Stimulated activated CD4-positive, alpha-beta T cell treated with anti-CD3 and anti-CD28 coated beads, Interleukin-4, amount 100 ng/mL, for 1 hour (primary cell): Measurements from ENCODE around the gene TMEM134.
A peak's percentile ranks its signal among the peaks of the same experiment; 100 is the strongest.
"Not testable (repeated sequence)": the region's sequence is repeated elsewhere in the genome, so short reads cannot be mapped to it uniquely, and the experiment has no call there.

Experiments
- DNase-seq: peaks from one replicate; pipeline ENCODE4 v3.0.0-alpha.2; 2020

Gene TMEM134

DNA sequence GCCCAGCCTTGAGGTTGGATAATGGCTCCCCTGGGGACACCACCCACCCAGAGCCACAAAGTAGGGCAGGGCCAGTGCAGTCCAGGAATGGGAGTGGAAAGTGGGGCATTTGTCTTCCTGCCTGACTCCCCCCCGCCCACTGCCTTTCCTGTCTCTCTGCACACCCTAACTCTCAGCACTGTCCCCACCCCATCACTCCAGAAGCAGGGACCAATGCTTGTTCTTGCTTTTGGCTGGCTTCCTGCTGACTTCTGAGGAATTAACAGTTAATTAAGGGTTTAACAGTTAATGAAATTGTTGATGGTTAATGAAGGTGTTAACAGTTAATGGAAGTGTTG is 31.4 kb upstream of the TMEM134 start:
- no peak for DNase-seq

DNA sequence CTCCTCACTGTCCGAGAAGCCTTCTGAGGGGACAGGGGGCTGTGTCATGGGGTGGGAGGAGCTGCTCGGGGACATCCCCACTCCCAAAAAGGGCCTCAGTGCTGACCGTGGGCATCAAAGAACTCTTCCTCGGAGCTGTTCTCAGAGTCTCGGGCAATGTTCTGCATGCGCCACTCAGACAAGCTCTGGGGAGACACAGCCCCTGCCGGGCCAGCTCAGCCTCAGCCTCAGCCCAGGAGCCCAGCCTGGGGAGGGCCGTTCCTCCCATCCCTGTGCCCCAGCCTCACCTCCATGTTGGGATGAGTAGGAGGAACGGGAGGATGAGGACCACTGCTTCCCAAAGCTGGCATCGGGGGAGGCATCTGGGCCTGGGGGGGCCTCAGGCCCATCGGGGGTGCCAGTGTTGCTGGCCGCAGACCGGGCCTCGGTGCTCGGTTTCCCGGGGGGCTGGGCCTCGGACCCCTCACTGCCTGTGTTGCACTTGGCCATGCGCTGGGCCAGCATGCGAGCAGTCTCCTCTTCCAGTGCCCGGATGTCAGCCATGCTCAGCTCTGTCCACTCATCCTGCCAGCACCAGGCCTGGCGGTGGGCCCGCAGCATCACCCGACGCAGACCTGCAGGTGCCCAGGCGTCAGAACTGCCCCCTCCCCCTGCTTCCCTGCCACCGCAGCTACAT is 30.9 kb upstream of the TMEM134 start:
- no peak for DNase-seq

DNA sequence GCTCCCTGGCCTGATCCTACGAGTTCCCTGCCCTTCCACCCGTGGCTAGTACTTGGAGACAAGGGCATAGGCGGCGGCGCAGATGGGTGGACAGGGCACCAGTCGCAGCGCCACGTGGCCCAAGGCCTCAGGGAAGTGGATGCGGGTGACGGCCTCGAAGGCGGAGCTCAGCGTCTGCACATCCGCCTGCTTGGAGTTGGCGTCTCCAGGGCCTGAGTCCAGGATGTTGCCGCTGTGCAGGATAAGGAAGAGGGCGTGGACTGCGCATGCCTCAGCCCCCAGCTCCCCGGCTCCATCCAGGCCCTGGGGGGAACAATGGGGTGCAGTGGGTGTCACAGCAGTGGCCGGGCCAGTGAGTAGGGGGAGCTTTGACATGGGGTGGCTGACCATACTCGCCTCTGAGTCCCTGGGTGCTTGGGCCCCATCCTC is 29.5 kb upstream of the TMEM134 start:
- no peak for DNase-seq

DNA sequence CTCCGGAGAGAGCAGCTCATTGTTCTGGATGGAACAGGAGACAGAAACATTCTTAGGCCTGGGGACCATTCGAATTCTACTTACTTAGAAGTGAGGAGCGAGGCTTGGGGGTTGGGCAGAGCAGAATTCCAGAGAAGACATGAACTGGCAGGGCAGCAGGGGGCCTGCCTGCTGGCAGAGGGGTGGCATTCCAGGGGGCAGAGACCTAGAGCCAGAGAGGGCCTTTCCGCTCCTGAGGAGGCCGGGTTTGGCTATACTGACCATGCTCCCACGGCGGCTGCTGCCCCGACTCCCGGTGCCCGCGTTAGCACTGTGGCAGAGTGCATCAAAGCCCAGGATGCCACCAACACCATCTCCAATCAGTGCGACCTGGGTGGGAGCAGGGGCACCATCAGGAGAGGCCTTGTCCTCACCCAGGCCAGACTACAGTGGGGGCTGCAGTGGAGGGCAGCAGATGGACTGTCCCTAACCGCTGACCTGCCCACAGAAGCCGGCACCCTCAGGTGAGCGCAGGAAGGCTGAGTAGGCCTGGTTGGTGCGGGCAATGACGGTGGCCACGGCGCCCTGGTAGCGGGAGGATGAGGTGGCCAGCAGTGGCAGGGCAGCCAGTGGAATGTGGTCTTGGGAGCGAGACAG is 28.7 kb upstream of the TMEM134 start:
- DNase-seq: no peak

DNA sequence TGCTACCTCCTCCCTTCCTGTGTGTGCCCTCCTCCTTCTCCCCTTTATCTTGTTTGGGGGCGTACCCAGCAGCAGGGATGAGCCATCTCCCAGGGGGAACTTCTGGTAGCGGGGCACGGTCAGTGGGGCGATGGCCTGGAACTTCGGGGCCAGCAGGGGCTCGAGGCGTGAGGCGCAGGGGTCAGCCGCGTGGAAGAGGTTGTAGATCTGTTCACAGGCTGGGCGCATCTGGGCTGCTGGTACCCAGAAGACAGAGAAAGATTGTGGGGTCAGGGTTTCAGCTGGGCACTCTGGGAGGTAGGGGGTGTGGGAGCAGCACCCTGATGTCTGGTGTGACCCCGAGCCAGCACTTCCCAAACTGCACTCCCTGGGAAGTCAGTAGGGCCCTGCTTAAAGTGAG is 27.1 kb upstream of the TMEM134 start:
- no peak for DNase-seq

DNA sequence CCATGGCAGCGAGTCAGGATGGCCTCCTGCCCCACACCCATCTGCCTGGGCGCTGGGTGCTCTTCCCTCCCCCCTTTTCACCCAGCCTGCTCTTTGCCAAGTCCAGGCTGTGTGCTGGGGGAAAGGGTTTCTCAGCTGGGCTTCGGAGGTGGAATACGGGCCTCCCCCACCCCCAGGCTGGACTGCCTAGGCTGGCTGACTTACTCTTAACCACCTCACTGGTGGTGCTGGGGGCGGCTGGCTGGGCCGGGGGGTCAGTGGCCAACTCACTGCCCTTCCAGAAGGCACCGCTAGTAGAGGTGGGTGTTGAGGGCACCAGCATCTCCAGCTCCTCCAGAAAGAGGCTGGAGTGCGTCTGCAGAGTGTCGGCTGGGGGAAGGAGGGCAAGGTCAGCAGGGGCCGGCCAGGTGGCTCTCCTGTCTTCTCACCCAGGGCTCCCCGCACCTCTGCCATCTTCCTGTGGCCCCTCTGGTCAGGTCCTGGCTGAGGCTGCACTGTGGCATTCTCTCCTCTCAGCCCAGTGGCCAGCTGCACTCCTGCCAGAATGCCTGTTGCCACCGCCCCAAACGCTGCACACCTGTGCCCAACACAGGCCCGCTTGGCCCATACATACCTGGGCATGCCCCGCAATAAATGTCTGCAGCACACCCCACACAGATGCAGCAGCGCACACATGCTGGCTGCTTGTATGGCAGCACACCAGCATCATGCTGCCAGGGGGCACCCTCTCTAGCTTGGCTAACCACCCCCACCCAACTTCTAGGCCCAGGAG is 26.4 kb upstream of the TMEM134 start:
- DNase-seq: no peak

DNA sequence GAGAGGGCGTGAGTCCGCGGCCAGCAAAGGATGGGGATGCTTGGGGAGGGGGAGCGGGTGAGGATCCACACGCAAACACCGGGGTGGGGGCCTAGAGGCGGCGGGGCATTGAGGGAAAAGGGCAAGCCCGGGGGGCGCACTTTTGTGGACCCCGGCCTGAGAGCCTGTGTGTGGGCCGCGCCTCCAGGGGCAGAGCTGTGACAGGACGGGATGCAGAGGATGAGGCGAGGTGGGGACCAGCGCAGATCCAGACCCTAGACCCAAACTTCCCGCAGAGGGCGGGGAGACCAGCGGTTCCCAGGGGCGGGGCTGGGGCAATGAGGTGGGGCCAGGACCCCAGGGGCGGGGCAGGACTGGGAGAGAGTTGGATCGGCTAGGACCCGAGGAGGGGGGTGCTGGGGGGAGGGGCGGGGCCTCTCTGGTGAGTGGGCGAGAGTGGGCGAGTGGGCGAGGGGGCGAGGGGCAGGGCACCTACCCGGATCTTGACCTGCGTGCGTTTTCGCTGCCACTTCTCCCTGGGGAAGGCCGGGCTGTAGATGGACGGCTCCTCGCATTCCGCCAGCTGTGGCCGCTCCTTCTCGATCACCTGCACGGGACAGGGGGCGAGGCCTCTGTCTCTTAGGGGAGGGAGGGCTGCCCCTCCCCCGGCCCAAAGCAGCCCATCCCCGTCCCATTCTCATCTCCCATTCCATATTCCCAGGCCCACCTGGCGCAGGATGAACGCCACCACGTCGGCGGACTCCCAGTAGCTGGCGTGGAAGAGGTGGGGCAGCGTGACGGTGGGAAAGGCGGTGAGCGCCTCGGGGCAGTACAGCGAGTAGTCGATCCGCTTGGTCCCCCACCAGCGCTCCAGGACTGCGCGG is 25.6 kb upstream of the TMEM134 start:
- no peak for DNase-seq

DNA sequence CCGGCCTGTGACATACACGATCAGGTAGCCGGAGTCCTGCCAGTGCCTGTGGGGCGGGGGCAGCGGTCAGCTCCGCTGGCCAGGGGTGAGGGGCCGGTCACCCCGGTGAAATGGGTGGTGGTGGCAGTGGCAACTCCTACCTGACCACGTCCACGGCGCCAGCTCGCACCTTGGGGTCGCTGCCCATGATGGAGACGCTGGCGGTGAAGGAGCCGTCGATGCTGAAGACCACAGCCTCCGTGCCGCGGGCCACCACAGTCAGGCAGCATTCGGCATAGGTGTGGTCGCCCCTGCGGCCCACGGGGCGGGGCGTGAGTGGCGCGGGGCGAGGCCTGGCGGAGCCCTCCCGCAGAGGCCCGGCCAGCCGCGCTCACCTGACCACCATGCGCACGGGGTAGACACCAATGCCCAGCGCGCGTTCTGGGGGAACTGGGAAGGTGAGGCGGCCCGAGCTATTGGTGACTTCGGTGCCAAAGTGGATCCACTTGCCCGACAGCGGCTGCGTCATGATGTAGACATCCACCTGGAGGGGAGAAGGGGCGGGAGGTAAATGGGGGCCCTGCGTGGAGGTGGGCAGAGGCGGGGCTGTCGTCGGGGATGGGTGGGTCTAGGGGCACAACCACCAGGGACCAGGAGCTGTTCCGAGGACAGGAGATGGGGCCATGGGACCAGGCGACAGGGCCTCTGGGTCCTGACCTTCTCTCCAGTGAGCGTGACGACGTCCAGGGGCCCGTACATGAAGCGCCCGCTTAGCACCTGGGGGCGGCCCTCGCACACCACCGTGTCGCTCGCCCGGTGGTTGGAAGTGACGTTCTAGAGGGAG is 24.7 kb upstream of the TMEM134 start:
- DNase-seq: no peak

DNA sequence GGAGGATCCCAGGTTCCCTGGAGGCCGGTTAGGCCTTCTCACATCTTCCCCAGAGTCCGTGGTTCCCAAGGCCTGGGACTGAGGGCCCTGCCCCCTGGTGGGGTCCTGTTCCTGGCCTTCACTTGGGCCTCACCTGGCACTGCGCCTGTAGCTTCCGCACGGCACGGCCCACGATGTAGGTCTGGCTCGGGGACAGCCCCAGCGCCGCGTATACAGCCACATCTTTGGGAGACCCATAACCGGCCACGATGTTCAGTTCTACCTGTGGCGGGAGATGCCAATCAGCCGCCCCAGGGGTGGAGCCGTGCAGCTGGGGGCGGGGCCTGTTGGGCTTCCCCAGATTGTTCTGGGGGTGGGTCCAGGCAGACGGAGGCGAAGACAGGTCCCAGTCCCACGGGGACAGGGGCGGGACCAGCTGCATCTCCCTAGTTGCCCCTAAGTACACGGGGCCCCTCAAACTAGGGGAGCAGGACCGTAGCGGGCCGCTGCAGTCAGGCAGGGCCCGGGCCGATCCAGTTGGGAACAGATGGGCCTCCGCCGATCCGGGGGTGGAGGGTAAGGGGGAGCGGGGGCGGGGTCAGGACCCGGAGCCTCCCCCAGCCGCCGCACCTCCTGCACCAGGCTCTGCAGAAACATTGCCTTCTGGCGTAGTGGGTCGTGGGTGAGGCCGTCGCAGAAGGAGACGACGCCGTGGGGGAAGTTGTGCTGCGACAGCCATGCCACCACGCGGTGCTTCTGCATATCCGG is 23.9 kb upstream of the TMEM134 start:
- no peak for DNase-seq

DNA sequence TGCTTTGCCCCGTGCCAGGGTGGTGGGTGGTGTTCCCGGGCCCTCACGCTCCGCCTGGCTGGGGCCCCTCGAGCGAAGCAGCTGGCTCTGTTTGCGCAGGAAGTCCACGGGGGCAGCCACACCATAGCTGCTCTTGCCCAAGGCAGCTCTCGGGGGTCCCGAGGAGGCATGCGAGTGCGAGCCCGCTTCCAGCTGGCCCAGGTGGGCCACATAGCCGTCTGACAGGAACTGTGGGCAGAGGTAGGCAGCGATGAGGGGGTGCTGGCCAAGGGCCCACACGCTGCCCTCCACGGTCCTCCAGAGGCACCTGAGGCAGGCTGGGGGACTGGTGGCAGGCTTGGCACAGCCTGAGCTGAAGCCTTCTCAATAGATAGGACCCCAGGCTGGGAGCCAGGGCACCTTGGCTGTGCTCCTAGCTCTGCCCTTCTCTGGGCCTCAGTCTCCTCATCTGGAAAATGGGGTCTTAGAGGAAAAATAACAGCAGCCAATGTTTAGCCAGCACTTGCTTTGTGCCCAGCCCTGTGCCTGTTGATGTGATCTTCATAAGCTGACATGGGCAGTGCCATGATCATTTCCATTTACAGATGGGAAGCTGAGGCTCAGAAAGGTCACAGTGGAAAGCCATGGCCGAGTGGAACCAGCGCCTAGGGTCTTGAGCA is 23.1 kb upstream of the TMEM134 start:
- DNase-seq: no peak

DNA sequence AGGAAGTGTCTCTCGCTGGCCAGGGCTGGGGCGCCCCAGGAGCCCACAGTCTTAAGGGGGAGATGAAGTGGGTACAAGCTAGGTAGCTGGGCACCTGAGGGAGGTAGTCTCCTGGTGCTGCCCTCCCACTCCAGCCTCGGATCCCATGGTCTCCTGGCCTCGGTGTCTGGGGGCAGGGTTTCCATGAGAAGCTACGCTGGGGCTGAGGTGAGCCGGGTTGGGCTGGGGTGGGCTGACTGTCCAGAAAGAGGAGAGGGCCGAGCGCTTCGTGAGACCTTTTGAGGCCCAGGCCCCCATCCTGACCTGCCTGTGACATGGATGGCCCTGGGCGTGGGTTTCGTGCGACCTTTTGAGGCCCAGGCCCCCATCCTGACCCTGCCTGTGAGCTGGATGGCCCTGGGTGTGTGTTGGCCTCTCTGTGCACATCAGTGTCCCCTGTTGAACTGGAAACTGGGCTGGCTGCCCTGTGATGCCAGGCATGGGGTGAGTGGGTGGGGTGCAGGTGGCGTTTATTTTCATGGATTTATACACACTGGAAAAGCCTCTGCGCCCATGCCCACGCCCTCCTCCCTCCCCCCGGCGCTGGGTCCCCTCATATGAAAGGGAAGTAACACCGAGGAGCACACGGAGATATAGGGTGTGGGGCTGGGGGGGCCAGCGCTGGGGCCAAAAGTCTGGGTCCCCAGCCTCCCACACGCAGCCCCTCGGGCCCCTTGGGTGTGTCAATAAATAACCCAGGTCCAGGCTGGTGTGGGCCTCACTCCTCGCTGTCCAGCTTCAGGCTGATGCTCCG is 22.4 kb upstream of the TMEM134 start:
- DNase-seq: no peak

DNA sequence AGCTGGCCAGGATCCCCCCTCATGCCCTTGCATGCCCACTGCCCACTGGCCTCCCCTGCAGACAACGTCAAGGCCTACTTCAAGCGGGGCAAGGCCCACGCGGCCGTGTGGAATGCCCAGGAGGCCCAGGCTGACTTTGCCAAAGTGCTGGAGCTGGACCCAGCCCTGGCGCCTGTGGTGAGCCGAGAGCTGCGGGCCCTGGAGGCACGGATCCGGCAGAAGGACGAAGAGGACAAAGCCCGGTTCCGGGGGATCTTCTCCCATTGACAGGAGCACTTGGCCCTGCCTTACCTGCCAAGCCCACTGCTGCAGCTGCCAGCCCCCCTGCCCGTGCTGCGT is 21.6 kb upstream of the TMEM134 start:
- DNase-seq: no peak

DNA sequence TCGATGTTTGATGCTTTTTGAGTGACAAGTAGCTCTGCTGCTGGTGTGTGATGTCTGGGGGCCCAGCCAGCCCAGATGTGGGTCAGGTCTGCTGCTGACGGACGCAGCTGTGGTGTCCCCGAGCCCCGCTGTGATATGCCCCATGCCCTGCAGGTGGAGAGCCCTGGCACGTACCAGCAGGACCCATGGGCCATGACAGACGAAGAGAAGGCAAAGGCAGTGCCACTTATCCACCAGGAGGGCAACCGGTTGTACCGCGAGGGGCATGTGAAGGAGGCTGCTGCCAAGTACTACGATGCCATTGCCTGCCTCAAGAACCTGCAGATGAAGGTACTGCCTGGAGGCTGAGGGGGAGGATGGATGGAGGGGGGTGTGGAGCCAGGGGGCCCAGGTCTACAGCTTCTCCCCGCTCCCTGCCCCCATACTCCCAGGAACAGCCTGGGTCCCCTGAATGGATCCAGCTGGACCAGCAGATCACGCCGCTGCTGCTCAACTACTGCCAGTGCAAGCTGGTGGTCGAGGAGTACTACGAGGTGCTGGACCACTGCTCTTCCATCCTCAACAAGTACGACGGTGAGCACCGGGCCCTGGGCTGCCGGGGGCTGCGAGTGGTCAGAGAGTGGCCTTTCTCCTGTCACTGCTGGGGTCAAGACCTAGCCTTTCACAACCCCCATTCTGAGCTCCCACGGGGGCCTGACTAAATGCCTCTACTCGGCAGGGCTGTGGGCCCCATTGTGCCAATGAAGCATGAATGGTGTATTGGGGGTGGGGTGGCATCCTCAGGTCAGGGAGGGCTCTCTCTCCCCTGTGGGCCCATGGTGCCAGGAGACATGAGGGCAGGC is 21.1 kb upstream of the TMEM134 start:
- DNase-seq: no peak

DNA sequence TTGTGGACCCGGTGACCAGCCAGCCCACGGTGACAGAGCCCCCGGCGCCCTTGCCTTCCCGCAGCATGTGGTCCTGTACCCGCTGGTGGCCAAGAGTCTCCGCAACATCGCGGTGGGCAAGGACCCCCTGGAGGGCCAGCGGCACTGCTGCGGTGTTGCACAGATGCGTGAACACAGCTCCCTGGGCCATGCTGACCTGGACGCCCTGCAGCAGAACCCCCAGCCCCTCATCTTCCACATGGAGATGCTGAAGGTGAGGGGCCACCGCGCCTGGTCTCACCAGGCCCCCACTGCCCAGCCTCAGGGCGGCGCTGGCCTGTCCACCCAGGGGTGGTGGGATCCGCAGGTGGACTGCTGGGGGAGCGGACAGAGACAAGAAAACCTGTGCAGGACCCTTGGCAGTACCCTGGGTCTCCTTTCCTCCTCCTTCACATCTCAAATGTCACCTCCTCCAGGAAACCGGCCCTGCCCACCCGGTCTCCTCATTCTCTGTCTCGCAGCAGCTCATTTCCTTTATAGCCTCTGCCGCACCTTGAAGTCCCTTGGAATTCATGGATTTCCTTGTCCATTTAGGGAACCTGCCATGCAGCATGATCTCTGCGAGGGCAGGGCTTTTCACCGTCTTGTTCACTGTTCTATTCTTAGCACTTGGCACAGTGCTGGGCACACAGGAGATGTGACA is 20.3 kb upstream of the TMEM134 start:
- DNase-seq: no peak

DNA sequence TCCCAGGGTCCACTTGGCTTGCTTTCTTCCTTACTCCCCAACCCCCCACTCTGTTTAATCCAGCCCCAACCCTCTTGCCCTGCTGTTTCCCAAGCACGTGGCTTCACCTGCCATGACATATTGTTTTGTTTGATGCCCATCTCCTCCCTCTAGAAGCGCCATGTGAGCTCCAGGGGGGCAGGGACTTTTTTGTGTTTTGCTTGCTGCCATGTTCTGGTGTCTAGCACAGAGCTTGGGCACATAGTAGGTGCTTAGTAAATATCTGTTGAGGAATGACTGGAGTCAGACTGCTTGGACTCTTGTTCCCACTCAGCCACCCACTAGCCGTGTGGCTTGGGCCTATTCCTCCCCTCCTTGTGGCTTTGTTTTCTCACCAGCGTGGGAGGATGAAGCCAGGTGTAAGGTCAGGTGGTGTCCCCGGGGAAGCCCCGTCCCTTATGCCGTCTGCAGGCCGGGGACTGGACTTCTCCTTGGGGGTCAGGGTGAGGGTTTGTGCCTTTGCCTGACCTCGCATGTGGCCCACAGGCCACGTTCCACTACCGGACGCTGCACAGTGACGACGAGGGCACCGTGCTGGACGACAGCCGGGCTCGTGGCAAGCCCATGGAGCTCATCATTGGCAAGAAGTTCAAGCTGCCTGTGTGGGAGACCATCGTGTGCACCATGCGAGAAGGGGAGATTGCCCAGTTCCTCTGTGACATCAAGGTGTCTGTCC is 17.6 kb upstream of the TMEM134 start:
- no peak for DNase-seq

DNA sequence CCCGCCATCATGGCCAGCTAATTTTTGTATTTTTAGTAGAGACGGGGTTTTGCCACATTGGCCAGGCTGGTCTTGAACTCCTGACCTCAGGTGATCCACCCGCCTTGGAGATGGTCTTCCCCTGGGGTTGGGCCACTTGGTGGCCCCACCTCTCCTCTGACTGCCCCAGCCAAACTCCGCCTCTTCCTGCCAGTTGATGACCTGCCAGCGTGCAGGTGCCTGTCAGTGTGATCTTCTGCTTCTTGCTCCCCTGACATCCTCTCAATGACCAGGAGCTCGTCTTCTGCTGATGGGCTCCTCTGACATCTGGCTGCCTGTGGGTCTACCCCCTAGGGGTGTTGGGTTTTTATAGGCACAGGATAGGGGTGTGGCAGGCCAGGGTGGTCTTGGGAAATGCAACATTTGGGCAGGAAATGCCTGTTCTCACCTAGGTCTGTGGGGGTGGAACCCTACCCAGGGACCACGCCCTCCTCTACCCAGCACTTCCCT is 16.9 kb upstream of the TMEM134 start:
- DNase-seq: not testable (repeated sequence)

DNA sequence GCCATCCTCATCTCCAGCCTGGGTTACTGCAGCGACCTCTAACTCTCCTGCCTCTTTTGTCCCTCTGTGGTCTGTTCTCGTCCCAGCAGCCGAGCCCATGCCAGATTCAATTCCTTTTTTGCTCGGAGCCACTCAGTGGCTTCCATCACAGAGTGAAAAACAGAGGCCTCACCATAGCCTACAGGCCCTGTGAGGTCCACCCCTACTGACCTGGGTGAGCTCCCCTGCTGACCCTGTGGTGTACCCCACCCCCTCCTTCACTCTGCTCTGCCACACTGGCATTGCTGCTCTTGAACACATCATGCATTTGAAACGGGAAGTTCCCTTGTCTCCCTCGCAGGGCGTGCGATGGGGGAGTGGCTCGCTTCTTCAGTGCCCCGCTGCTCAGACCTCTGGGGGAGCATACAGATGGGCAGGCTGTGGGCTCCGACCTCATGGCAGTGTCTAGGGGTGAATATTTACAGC is 15.8 kb upstream of the TMEM134 start:
- peak; percentile 70 for DNase-seq
